HepG2 (cell line): ENCODE results near the gene CWF19L2. TPM values are rescaled to one million over a fixed set of nuclear protein-coding genes. Genes with fewer than 3 reads are reported as not detected.

Experiments used
- ATAC-seq: fragments of 200-7000 bp; cut with Tn5 transposase; 3 replicates; pipeline ENCODE4 v1.9.1; 2020; ENCODE audit warnings: mild to moderate bottlenecking, moderate library complexity
- BruUV-seq: library from RNA; stranded (reverse); fragments of 400-500 nt; replicated peaks from 2 replicates; lab custom pipeline; 2021; lab: Mats Ljungman, UMichigan
- CTCF ChIA-PET: fragments of 300-600 bp; formaldehyde crosslinking; extraction: SDS; loops from one replicate; lab custom pipeline; 2021; ENCODE audit warnings: low total read pairs, inconsistent platforms, low intra/inter-chr PET ratio; lab: Yijun Ruan, JAX
- POLR2A ChIA-PET: fragments of 350-600 bp; sonication (Branson Sonifier 250); formaldehyde crosslinking; loops from one replicate; lab custom pipeline; 2020; ENCODE audit warnings: antibody characterized with exemption, inconsistent platforms; lab: Yijun Ruan, JAX
- DNase-seq: peaks from one replicate; pipeline ENCODE4 v3.0.0-alpha.2; 2015; ENCODE audit warnings: low spot score
- FAIRE-seq: peaks from 3 replicates; lab custom pipeline; 2011; peaks lifted over from hg19 to GRCh38; lab: Jason Lieb, UNC
- H2AFZ ChIP-seq: one replicate; pipeline ENCODE4 v1.6.1; 2011; ENCODE audit warnings: low read length, inconsistent platforms
- H3K27ac ChIP-seq: fragments of 300-600 bp; 3 replicates; pipeline ENCODE4 v1.8.0; 2011; ENCODE audit warnings: mixed run types, mild to moderate bottlenecking, mixed read lengths, low read length, inconsistent platforms; ENCODE audit not compliant: insufficient read depth; ENCODE audit errors: extremely low read length
- H3K27me3 ChIP-seq, 2 experiments: fragments of 200-600 bp in 1 of 2; 2 replicates in 1 of 2; 3 replicates in 1 of 2; pipeline versions ENCODE4 v1.6.0 to v1.8.0; 2011; ENCODE audit warnings: low read length in 2 of 2, mild to moderate bottlenecking in 2 of 2, moderate library complexity in 2 of 2, inconsistent platforms in 1 of 2; ENCODE audit not compliant: insufficient read depth in 2 of 2, control insufficient read depth in 1 of 2
- H3K36me3 ChIP-seq, 2 experiments: fragments of 200-600 bp in 1 of 2; replicated peaks in 1 of 2; 2 replicates in 1 of 2; 3 replicates in 1 of 2; pipeline versions ENCODE4 v1.5.1 to v1.8.0; 2011; ENCODE audit warnings: low read length in 2 of 2, inconsistent platforms in 1 of 2; ENCODE audit not compliant: insufficient read depth in 2 of 2, control insufficient read depth in 1 of 2
- H3K4me1 ChIP-seq: 2 replicates; pipeline ENCODE4 v1.5.1; 2012; ENCODE audit warnings: low read length, inconsistent platforms; ENCODE audit not compliant: insufficient read depth
- H3K4me2 ChIP-seq: 2 replicates; pipeline ENCODE4 v1.6.0; 2011; ENCODE audit warnings: low read depth, low read length, inconsistent platforms
- H3K4me3 ChIP-seq, 3 experiments: fragments of 200-600 bp in 1 of 3; sonication (generic), shearing (Covaris generic) in 1 of 3; replicated peaks in 1 of 3; 2 replicates each; pipeline ENCODE4 v1.5.1; 2011 to 2016; ENCODE audit warnings: low read length in 3 of 3, inconsistent platforms in 2 of 3, low read depth in 2 of 3, mild to moderate bottlenecking in 2 of 3, control low read depth in 1 of 3, mixed read lengths in 1 of 3; ENCODE audit not compliant: insufficient read depth in 1 of 3
- H3K79me2 ChIP-seq: one replicate; pipeline ENCODE4 v1.6.1; 2011; ENCODE audit warnings: low read length, inconsistent platforms; ENCODE audit not compliant: insufficient read depth
- H3K9ac ChIP-seq: 2 replicates; pipeline ENCODE4 v1.6.0; 2011; ENCODE audit warnings: mild to moderate bottlenecking, low read depth, low read length, inconsistent platforms; ENCODE audit not compliant: insufficient read depth
- H3K9me3 ChIP-seq: 2 replicates; pipeline ENCODE4 v1.5.1; 2012; ENCODE audit warnings: mild to moderate bottlenecking, low read length
- H4K20me1 ChIP-seq: 2 replicates; pipeline ENCODE4 v1.6.0; 2011; ENCODE audit warnings: inconsistent platforms, mild to moderate bottlenecking, low read length, moderate library complexity; ENCODE audit not compliant: insufficient read depth
- AHR ChIP-seq: IDR thresholded peaks from 2 replicates; pipeline ENCODE4 v1.6.1; 2018; ENCODE audit warnings: missing genetic modification reagents, missing compliant biosample characterization
- GATAD1 ChIP-seq: IDR thresholded peaks from 2 replicates; pipeline ENCODE4 v1.6.1; 2016; ENCODE audit warnings: missing genetic modification reagents, missing compliant biosample characterization
- GATAD2A ChIP-seq: IDR thresholded peaks from 2 replicates; pipeline ENCODE4 v1.6.1; 2016
- HNRNPK ChIP-seq: fragments of 200-400 bp; formaldehyde crosslinking; IDR thresholded peaks from 2 replicates; pipeline ENCODE4 v1.6.1; 2018; ENCODE audit warnings: low read length, low read depth, moderate library complexity, mild to moderate bottlenecking; ENCODE audit not compliant: poor library complexity, severe bottlenecking
- JUNB ChIP-seq: sonication (generic); formaldehyde crosslinking; IDR thresholded peaks from 2 replicates; pipeline ENCODE4 v1.8.0; 2022; ENCODE audit warnings: missing genetic modification reagents, mild to moderate bottlenecking, borderline replicate concordance
- KLF16 ChIP-seq, 2 experiments: sonication (generic) in 1 of 2; formaldehyde crosslinking in 1 of 2; IDR thresholded peaks; 2 replicates each; pipeline versions ENCODE4 v1.6.1 to v1.8.0; 2016 to 2023; ENCODE audit warnings: missing genetic modification reagents in 2 of 2, missing compliant biosample characterization in 1 of 2
- PCBP2 ChIP-seq: fragments of 200-400 bp; formaldehyde crosslinking; optimal IDR thresholded peaks from 2 replicates; pipeline ENCODE3; 2018; ENCODE audit warnings: low read length, low read depth; ENCODE audit not compliant: poor library complexity, severe bottlenecking
- SRY ChIP-seq: sonication (generic); formaldehyde crosslinking; IDR thresholded peaks from 2 replicates; pipeline ENCODE4 v1.8.0; 2022; ENCODE audit warnings: mild to moderate bottlenecking, missing genetic modification reagents
- ZNF143 ChIP-seq: sonication (generic); formaldehyde crosslinking; IDR thresholded peaks from 2 replicates; pipeline ENCODE4 v1.4.0; 2020; ENCODE audit warnings: missing genetic modification reagents
- ZNF33B ChIP-seq: sonication (generic); formaldehyde crosslinking; IDR thresholded peaks from 2 replicates; pipeline ENCODE4 v1.5.1; 2020; ENCODE audit warnings: mild to moderate bottlenecking, missing genetic modification reagents
- WGBS: methylation state at CpG from one replicate; pipeline ENCODE4 v1.1.6; 2017; ENCODE audit warnings: low lambda C conversion rate; 5-methylcytosine and 5-hydroxymethylcytosine counted together
- in situ Hi-C: cut with HindIII; loops from 2 replicates; pipeline ENCODE4 v1.10.0; 2017; ENCODE audit warnings: low pct_unique_long_range_greater_than_20kb; ENCODE audit not compliant: extremely low pct_ligation_motif_present
- intact Hi-C: fragments of 100-400 bp; cut with micrococcal nuclease; formaldehyde crosslinking; loops from one replicate; pipeline ENCODE4 v1.10.0; 2022; ENCODE audit not compliant: unreplicated experiment
- polyA plus RNA-seq, 8 experiments: library from polyadenylated mRNA; depleted of rRNA in 3 of 8; stranded (reverse) in 7 of 8; unstranded in 1 of 8; fragments of >200 nt; fragmentation: Illumina TruSeq in 4 of 8; extraction: Trizol in 4 of 8; gene quantifications; 2 replicates each; pipeline versions ENCODE4 v1.2.1 to v1.2.3, GENCODE V29; 2011 to 2016; ENCODE audit warnings: low read depth in 4 of 8, missing spikeins in 1 of 8, mixed read lengths in 1 of 8; ENCODE audit not compliant: insufficient read depth in 1 of 8
- total RNA-seq, 5 experiments: library from RNA; depleted of rRNA; stranded (reverse); fragments of >200 nt; fragmentation: Illumina TruSeq; extraction: Trizol; gene quantifications; 2 replicates each; pipeline ENCODE4 v1.2.3, GENCODE V29; 2016; ENCODE audit warnings: low read depth in 1 of 5
- TF ChIP-seq, protein P1 (sequence below): sonication (generic); formaldehyde crosslinking; IDR thresholded peaks from 2 replicates; pipeline ENCODE4 v1.4.0; 2020; ENCODE audit warnings: missing genetic modification reagents
- TF ChIP-seq, protein P2 (sequence below): sonication (generic); formaldehyde crosslinking; IDR thresholded peaks from 2 replicates; pipeline ENCODE4 v1.9.0; 2021; ENCODE audit warnings: missing genetic modification reagents, borderline replicate concordance
- TF ChIP-seq, protein P3 (sequence below): sonication (generic); formaldehyde crosslinking; IDR thresholded peaks from 2 replicates; pipeline ENCODE4 v1.5.0; 2020; ENCODE audit warnings: missing genetic modification reagents
- TF ChIP-seq, protein P4 (sequence below): IDR thresholded peaks from 2 replicates; pipeline ENCODE4 v1.6.1; 2016; ENCODE audit warnings: mild to moderate bottlenecking, missing biosample characterization, missing genetic modification reagents

Gene CWF19L2
- total and polyA plus RNA-seq, 2 of the 13 experiments (the other 11 are each of a cell fraction or from before 2014, with no cell fraction given) = 2.2 to 18.6 TPM

DNA sequence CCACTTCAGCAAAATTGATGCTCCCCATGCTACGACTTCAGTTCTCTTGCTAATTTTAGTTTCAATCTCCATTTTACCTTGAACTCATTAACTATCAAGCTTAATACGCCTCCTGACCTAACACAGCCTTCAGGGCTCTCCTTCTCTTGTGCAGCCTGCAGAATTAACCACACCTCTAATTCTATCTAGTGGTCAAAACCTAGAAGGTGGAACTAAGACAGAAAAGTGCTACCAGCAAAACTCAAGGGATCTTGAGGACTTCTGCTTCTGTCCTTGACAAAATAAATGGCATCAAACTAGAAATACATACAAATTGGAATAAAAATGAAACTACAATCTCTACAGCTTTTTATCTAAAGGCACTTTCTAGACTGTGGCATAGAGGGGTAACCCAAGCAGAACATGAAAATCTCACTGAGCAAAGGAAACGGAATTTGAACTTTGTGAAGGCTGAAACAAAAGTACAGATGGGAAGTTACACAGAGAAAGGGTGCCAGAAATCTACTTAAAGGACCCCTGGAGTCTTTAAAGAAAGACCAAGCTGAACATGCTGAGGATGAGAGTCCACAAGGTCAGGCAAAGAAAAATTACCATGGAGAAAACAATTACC, 10.7 kb downstream of the CWF19L2 start (continued):
- TF ChIP-seq, protein P1, sequence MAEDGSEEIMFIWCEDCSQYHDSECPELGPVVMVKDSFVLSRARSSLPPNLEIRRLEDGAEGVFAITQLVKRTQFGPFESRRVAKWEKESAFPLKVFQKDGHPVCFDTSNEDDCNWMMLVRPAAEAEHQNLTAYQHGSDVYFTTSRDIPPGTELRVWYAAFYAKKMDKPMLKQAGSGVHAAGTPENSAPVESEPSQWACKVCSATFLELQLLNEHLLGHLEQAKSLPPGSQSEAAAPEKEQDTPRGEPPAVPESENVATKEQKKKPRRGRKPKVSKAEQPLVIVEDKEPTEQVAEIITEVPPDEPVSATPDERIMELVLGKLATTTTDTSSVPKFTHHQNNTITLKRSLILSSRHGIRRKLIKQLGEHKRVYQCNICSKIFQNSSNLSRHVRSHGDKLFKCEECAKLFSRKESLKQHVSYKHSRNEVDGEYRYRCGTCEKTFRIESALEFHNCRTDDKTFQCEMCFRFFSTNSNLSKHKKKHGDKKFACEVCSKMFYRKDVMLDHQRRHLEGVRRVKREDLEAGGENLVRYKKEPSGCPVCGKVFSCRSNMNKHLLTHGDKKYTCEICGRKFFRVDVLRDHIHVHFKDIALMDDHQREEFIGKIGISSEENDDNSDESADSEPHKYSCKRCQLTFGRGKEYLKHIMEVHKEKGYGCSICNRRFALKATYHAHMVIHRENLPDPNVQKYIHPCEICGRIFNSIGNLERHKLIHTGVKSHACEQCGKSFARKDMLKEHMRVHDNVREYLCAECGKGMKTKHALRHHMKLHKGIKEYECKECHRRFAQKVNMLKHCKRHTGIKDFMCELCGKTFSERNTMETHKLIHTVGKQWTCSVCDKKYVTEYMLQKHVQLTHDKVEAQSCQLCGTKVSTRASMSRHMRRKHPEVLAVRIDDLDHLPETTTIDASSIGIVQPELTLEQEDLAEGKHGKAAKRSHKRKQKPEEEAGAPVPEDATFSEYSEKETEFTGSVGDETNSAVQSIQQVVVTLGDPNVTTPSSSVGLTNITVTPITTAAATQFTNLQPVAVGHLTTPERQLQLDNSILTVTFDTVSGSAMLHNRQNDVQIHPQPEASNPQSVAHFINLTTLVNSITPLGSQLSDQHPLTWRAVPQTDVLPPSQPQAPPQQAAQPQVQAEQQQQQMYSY (CRISPR knock-in tag) = no peak
- no peak for TF ChIP-seq GATAD1 (CRISPR knock-in tag)

DNA sequence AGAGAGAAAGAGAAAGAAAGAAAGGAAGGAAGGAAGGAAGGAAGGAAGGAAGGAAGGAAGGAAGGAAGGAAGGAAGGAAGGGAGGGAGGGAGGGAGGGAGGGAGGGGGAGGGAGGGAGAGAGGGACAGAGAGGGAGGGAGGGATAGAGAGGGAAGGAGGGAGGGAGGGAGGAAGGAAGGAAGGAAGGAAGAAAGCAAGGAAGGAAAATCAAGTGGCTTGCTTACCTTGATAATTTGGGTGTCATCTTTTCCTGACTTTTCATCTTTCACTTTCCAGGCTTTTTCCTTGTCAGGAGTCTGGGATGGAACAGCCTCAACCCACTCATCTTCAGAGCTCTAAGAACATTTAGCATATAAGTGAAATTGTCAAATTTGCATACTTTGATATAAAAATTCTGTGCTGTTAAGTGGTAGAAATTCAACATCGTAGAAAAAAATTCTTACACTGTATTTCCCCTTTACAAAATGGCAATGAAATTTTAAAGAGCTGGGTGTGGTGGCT, 14.9 kb downstream of the CWF19L2 start:
- Histone ChIP-seq H3K9ac (no peak overlapping the region), H3K4me3 (no peak overlapping the region), H2AFZ (no peak overlapping the region), H3K27me3 (no peaks in the 10 kb centered on the region), H3K79me2 (peaks cover 5% of the 10 kb centered on the region), H4K20me1 (no peaks in the 10 kb centered on the region), H3K4me1 (peaks cover 9% of the 10 kb centered on the region), H3K27ac (no peak overlapping the region), H3K36me3 (peaks cover 1 to 39% of the 10 kb centered on the region in 2 experiments), H3K4me2 (no peak overlapping the region), H3K9me3 (no peaks in the 10 kb centered on the region)
- 100% methylated on average over 1 of the region's 1 CpG for WGBS
- ChIA-PET POLR2A (no interaction called here), CTCF (no interaction called here)
- DNase-seq (no peak), FAIRE-seq (no peak), ATAC-seq (no peak)
- no peak for TF ChIP-seq GATAD2A (CRISPR knock-in tag)
- no peak for TF ChIP-seq AHR (CRISPR knock-in tag)
- TF ChIP-seq, protein P2, sequence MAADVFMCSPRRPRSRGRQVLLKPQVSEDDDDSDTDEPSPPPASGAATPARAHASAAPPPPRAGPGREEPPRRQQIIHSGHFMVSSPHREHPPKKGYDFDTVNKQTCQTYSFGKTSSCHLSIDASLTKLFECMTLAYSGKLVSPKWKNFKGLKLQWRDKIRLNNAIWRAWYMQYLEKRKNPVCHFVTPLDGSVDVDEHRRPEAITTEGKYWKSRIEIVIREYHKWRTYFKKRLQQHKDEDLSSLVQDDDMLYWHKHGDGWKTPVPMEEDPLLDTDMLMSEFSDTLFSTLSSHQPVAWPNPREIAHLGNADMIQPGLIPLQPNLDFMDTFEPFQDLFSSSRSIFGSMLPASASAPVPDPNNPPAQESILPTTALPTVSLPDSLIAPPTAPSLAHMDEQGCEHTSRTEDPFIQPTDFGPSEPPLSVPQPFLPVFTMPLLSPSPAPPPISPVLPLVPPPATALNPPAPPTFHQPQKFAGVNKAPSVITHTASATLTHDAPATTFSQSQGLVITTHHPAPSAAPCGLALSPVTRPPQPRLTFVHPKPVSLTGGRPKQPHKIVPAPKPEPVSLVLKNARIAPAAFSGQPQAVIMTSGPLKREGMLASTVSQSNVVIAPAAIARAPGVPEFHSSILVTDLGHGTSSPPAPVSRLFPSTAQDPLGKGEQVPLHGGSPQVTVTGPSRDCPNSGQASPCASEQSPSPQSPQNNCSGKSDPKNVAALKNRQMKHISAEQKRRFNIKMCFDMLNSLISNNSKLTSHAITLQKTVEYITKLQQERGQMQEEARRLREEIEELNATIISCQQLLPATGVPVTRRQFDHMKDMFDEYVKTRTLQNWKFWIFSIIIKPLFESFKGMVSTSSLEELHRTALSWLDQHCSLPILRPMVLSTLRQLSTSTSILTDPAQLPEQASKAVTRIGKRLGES = no peak
- no peak for TF ChIP-seq SRY (CRISPR knock-in tag)
- TF ChIP-seq, protein P3, sequence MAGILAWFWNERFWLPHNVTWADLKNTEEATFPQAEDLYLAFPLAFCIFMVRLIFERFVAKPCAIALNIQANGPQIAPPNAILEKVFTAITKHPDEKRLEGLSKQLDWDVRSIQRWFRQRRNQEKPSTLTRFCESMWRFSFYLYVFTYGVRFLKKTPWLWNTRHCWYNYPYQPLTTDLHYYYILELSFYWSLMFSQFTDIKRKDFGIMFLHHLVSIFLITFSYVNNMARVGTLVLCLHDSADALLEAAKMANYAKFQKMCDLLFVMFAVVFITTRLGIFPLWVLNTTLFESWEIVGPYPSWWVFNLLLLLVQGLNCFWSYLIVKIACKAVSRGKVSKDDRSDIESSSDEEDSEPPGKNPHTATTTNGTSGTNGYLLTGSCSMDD (CRISPR knock-in tag) = no peak
- TF ChIP-seq PCBP2 = peak; percentile 53
- TF ChIP-seq ZNF143 (CRISPR knock-in tag) = no peak
- no peak for TF ChIP-seq KLF16 (CRISPR knock-in tag; IDR thresholded peaks at IDR 0.05)
- no peak for TF ChIP-seq ZNF33B
- no peak for TF ChIP-seq JUNB (CRISPR knock-in tag)
- TF ChIP-seq HNRNPK = peak; percentile 65
- TF ChIP-seq, protein P4, sequence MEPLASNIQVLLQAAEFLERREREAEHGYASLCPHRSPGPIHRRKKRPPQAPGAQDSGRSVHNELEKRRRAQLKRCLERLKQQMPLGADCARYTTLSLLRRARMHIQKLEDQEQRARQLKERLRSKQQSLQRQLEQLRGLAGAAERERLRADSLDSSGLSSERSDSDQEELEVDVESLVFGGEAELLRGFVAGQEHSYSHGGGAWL (CRISPR knock-in tag) = no peak
- intact Hi-C loops (no loop called here), in situ Hi-C loops (no loop called here)
- no TSS peak for BruUV-seq
